Activated T-cell treated with anti-CD3 and anti-CD28 coated beads, Interleukin-2, amount 50 U/mL, for 1 hour (primary cell): ENCODE measurements around the gene KLF5.

Experiments
- DNase-seq: peaks from one replicate; pipeline ENCODE4 v3.0.0-alpha.2; 2020

The KLF5 gene

DNA sequence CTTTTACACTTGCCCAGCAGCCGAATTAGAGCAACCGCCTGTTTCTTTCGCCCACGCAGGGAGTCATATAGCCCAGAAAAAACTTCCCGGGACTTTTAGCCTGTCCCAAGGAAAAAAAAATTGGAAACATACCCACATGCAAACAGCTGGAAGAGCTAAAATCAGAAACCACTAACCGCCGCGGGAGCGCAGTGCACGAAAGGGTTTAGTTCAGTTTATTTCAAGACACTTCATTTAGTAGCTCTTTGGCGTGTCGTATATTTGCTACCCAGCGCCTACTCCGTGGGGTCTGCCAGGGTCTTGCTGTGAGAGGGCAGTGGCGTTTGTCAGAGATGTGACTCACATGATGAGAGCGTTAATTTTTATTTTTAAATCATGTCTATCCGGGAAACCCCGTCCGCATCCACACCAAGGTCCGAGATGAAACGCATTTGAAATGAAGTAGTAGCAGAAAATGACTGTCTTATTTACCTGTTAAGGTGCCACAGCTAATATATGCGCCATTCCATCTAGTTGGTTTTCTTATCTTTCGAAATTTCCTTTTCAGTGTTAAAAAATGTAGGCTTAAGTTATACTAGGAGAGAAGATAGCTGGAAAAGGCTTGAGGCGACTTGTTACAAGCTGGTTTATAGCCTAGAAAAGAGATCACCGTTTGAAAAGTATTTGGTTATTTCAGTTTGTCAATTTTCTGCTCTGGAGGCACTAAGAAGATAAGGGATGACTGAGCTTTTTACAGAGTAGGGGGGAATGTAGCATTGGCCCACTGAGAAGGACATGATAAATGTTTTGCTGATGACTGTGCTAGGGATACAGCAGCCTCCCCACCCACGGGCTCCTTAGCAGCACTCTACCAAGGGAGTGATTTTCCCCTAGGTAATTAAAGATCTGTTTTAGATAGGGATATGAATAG is 1.7 kb downstream of the KLF5 start:
- peak; percentile 19 for DNase-seq

DNA sequence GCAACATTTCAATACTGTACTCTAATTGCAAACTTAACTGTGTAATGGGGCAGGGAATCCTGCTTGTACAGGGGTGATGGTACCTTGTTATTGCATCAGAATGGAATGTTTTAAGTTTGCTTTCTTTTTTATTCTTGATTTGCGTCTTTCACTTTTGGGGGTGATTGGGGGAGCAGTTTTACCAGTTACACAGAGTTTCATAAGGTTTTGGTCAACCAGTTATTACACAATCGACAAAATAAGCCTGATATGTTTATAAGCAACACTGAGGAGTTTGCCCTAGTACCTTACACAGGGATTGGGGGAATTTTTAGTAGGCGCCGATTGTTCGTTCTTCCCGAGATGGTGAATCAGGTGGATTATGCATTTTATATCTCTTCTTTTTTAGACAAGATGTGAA is 2.7 kb downstream of the KLF5 start:
- DNase-seq = no peak

DNA sequence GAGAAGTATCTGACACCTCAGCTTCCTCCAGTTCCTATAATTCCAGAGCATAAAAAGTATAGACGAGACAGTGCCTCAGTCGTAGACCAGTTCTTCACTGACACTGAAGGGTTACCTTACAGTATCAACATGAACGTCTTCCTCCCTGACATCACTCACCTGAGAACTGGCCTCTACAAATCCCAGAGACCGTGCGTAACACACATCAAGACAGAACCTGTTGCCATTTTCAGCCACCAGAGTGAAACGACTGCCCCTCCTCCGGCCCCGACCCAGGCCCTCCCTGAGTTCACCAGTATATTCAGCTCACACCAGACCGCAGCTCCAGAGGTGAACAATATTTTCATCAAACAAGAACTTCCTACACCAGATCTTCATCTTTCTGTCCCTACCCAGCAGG is 3.1 kb downstream of the KLF5 start:
- no peak for DNase-seq

DNA sequence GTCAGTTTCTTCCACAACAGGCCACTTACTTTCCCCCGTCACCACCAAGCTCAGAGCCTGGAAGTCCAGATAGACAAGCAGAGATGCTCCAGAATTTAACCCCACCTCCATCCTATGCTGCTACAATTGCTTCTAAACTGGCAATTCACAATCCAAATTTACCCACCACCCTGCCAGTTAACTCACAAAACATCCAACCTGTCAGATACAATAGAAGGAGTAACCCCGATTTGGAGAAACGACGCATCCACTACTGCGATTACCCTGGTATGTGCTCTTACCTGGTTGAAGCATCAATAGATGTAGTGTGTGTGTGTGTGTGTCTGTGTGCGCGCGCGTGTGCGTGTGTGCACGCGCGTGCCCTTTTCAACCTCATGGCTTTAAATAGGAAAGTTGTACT is 3.7 kb downstream of the KLF5 start:
- DNase-seq = no peak

DNA sequence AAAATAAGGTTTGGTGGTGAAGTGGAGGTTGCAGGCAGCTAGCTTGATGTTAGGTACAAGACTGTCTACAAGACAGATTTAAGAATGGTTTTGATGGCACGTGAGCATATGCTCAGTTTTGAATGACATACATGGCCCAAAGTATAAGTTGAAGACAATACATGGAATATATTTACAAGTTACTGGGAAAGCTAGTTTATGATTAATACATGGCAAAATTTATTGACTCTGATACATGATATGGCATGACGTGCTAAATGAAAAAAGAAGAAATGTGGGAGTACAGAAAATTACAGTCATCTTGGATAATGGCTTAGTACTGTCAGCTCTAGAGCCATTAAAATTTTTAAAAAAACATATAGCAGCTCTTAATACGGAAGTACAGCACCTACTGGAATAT is 4.4 kb downstream of the KLF5 start:
- no peak for DNase-seq

DNA sequence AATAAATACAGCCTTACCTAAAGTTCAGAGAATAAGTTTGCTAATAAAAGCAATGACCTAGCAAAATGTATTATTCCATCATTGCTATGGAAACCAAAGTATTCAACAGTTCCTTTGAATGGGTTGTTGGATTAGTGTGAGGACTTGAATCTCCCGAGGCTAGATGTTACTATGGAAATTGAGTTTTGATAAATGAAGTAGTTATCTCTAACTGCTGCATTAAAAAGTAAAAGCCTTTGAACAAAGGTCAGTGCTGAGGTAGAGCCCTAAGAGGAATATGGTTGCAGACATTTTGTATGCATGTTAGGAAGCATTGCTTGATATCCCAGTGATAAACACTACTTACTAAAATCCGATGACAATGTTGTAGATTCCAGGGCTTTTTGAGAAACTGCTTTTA is 6.2 kb downstream of the KLF5 start:
- DNase-seq = no peak

DNA sequence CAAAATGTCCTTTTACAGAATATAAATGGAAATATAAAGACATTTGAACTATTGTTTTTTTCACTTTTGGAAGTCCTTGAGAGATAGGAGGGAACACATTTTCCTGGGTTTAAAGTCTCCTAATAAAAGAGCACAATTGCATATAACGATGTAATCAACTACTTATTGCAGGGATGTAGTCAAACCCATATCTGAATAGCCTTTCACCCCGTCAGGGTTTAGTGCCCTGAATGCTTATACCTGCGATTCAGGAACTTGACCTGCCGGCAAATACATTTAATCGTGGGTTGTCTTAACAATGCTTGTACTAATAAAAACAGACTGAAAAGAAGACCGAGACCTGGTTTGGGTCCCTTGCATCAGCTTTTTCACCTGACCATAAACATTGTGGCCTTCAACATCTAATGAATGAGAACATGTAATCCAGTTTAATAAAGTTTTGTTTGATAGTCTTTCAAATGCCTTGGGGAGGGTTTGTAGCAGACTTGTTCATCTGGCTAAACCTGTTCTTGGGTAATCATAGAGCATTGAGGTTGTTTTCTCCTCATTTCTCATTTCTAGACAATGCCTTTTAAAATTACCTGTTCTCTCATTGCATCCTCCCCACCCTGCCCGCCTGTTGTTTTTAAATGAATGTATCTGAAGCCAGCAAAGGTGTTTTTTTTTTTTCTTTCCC is 7.0 kb downstream of the KLF5 start:
- DNase-seq = no peak

DNA sequence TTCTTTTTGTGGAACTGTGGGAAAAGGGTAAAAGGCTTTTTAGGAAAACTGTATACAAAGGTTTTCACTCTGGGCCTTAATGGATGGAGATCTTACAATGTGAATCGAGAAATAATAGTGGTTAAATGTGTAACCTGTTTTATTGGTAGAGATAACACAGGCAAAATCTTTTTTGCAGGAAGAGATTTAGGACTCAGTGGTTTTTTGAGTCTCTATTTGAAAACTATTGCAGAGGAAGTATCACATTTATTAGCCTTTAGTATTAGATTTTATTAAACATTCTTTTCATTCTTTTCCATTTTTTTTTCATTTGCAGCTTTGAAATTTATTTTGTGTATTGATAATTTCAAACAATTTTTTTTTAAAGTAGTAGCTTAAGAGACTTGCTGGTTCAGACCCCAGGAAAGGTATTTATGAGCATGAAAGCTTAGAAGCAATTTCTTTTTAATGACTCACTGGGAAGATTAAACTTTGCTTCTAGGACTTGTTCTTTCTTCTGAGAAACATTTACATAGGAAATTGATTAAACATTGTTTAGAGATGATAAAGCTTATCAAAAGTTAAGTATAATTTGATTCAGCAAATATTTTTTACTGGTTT is 10.5 kb downstream of the KLF5 start:
- DNase-seq = no peak

DNA sequence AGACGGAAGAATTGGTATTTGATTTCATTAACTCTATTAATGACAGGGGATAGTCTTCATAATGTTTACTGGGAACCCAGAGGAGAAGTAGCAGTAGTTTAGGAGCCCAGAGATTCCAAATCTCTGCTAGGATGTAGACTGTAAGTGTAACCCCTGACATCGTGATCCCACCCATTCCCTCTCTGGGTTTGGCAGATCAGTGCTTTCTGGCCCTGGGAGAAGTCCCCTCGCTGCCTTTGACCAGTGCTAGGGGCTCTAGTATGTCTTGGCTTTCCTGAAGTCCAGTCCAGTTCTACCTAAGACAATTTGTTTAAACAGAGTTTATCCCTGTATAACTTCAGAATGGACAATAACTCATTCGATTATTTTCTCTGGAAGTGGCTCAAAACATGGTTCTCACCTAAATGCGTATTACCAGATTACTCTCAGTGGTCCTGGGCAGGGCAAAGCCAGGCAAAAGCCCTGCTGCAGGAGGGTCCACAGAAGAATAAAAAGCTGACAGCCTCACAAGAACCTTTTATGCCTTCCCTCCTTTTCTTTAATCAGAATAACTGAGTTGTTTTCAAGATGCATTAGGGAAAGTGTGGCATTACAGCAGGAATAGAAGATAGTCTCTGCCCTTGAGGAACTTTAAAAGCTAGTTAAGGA is 11.8 kb downstream of the KLF5 start:
- no peak for DNase-seq

DNA sequence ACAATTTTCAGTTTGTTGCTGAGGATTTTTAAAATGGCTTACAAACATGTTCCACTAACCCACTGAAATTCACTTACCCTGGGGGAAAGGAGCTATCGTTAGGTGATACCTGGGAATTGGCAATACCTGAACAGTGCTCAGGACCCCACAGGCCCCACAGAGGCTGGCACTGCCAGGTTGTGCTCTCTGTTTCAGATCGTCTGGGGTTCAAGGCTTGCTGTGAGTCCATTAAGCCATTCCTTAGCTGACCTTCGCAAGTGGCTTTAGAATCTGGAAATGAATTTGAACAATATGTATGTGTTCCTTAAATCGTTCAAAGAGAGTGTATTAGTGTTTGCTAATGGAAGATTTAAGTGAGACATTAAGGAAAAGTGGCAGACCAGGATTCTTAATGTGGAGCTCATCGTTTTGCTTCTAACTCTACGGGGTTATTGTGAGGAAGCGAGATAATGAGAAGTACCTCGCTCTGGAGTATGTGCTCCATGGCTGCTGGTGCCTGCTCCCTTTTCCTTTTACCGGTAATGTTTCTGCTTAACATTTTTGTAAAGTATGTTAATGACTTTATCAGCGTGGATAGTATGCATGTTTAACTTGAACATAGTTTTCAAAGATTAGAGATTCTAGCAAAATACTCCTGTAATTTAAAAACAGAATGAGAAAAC is 13.6 kb downstream of the KLF5 start:
- no peak for DNase-seq

DNA sequence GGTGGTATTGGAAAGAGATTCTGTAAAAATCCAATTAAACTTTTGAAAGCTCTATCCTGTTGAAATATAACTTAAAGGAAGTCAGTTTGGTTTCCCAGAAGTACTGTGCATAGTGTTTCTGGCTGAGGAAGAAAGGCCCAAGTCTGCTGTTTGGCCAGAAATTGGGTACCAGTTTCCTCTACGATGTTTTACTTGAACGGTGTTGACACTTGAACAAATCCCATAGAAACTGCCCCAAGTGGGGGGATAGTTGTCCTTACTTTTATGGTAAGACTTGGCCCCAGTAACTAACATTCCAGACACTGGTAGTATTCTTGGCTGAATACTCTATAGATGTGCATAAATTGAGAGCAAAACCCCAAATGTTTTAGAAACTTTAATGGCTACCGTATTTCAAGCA is 14.2 kb downstream of the KLF5 start:
- DNase-seq = no peak

DNA sequence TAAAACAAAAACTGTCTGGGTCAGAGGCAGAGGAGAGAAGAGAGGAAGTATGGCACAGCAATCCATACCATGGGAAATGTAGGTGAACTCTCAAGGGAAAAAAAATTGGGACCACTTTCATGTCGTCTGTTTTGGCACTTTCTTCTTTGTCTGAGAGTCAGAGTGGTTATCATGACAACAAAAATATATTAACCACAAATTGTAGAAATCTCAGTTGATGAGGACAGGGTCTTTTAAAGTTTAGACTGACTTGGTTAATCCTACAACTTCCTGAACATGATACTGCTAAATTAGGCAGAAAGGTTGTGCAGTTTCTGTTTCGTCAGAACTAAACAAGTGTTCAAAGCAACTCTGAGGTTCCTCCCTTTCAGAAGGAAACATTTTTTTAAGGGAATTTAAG is 15.2 kb downstream of the KLF5 start:
- no peak for DNase-seq

DNA sequence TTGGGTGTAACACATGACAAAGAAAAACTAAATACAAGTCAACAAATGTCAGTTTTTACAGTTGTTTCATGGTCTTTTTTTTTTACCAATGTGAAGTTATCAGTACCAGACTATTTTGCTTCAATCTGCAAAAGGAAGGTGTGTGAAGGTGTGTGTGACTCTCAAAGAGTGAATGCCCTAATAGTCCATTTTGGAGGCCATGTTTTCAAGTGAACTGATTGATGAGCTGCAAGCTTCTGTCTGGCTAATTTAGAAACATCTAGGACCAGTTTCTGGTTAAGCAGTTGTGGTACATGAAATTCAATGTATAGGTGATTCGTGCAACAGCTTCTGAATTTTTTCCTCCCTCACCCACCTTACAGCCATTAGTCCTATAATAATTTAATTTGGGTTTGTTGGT is 16.1 kb downstream of the KLF5 start:
- DNase-seq = no peak

DNA sequence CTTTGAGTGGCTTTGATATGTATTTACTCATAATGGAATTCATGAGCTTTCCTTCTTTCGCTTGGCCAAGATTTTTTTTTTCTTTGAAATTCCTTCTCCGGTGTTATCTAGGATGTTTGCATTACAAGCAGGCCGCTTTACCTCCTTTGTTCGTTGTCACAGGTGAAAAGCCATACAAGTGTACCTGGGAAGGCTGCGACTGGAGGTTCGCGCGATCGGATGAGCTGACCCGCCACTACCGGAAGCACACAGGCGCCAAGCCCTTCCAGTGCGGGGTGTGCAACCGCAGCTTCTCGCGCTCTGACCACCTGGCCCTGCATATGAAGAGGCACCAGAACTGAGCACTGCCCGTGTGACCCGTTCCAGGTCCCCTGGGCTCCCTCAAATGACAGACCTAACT is 16.7 kb downstream of the KLF5 start:
- no peak for DNase-seq

DNA sequence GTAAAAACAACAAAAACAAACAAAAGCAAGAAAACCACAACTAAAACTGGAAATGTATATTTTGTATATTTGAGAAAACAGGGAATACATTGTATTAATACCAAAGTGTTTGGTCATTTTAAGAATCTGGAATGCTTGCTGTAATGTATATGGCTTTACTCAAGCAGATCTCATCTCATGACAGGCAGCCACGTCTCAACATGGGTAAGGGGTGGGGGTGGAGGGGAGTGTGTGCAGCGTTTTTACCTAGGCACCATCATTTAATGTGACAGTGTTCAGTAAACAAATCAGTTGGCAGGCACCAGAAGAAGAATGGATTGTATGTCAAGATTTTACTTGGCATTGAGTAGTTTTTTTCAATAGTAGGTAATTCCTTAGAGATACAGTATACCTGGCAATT is 17.1 kb downstream of the KLF5 start:
- DNase-seq = no peak

DNA sequence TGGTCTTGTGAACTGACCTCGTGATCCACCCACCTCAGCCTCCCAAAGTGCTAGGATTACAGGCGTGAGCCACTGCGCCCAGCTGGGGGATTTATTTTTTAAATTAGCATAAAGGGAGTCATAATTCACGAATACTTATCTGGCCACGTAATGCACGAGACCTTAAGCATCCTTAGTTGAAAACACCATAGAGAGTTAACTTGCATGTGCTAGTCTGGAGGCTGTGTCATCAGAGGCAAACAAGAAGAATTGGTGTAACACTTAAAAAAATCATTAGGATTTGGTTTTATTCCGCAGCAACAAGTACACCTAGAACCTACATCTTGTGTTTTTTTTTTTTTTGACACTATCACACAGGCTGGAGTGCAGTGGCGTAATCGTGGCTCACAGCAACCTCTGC is 19.1 kb downstream of the KLF5 start:
- DNase-seq = no peak

DNA sequence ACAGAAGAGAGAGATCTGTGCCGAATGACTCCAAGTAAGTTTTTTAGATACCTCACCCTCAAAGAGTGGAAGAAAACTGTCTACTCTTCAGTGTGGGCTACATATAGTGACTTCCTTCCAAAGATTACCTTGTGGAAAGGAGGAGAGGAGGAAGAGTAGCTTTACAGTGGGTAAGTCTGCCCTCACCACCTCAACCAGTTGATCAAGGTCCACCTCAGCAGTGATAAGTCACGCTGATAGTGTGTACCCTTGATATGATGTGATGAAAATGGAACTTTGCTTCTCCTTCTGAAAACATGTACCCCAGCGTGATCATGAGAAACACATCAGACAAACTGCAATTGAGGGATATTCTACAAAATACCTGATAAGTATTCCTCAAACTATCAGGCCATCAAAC is 20.6 kb downstream of the KLF5 start:
- DNase-seq = no peak

DNA sequence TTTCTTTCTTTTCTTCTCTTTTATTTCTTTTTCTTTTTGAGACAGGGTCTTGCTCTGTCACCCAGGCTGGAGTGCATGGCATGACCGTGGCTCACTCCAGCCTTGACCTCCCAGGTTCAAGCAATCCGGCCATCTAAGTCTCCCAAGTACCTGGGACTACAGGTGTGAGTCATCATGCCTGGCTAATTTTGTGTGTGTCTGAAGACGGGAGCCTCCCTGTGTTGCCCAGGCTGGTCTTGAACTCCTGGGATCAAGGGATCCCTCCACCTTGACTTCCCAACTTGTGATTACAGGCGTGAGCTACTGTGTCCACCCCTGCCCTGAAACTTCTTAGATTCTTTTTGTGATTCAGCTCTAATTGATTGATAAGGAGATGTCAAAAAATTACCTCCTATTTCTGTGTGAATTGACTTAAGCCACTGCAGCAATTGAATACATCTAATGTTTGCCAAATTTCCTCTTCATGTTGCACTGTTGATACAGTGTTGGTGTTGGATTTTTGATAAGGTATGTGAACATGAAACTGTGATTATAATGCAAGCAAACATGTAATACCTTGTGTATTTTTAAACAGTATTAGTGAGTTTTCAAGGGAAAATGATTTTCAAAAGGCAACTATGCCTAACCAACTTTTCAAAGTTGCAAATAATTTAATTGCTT is 22.6 kb downstream of the KLF5 start:
- no peak for DNase-seq

DNA sequence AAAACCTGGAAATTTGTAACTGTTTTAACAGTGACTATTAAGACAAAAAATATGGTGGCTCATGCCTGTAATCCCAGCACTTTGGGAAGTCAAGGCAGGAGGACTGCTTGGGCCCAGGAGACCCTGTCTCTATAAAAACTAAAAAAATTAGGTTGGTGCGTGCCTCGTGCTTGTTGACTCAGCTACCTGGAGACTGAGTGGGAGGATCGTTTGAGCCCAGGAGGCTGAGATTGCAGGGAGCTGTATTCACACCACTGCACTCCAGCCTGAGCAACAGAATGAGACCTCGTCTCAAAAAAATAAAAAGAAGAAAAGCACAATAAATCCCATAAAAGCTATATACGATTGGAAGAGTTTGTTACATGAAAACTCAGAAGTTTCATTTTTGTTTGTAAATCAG is 23.7 kb downstream of the KLF5 start:
- no peak for DNase-seq

DNA sequence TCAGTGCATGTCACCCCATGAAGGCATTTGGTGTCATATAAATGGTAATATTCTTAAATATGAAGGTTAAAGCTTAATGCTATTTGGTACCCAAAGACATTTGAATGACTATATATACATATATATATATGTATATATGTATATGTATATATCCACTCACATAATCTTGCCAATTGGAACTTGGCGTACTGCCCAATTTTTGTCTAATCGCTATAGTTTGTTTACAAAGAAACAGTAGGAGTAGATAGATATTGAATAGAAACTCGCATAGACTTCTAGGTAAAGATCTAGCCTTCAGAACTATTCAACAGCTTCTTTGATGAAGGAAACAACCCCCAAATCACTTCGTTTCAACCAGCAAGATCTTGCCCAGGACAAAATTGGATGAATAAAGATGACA is 24.1 kb downstream of the KLF5 start:
- DNase-seq = no peak

DNA sequence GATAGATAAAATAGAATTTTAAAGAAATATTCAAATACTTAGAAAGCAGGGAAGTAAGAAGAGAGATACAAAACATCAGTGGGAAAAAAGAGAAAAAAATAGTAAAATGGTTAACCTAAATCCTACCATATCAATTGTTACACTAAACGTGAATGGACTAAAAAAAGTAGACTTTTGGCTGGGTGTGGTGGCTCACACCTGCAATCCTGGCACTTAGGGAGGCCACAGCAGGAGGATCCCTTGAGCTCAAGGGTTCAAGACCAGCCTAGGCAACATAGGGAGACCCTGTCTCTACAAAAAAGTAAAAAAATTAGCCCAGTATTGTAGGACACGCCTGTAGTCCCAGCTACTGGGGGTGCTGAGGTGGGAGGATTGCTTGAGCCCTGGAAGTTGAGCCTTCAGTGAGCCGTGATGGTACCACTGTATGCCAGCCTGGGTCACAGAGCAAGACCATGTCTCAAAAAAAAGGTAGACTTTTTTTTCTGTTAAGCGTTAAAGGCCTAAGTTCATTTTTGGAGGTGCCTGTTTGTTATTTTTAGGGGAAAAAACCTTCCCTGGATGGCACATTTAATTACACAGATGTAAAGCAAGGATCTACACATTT is 29.6 kb downstream of the KLF5 start:
- no peak for DNase-seq

DNA sequence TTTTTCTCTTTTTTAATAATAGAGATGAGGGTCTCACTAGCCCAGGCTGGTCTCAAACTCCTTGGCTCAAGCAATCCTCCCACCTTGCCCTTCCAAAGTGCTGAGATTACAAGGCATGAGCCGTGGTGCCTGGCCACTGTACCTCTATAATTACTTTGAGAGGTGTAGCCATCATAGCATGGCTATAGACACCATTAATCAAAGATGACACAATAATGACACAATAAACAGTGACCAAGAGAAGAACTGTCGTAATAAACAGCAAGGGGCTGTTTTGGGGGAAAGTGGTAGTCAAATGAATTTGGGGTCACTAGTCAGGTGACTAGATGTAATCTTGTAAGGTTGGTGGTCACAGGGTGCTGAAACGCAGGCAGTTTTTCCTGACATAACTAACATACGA is 30.4 kb downstream of the KLF5 start:
- DNase-seq = no peak
